ENCODE measurements around the gene PRRX1. TPM values are rescaled to one million over a fixed set of nuclear protein-coding genes. Genes with fewer than 3 reads are reported as not detected.

Gene PRRX1
- total RNA-seq, 1 donor from 2014 or later = 0.15 TPM

DNA sequence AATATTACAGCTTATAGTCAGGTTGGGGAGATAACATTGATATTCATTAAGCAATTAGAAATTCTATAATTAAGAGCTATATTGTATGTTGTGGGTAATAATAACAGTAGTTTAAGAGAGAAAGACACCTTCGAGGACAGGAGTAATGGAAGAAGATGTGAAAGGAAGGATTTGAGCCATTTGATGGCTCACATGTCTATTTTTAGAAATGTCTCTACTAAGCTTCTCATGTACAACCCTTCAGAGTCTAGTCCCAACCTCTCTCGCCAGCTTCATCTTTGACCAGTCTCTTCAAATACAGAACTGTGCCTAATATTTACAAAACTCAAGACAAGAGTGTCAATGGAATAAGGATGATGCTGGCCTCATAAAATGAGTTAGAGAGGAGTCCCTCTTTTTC, 95.1 kb downstream of the PRRX1 start:
- DNase-seq (ENCODE audit: low spot score) (no peak), ATAC-seq (no peak)

DNA sequence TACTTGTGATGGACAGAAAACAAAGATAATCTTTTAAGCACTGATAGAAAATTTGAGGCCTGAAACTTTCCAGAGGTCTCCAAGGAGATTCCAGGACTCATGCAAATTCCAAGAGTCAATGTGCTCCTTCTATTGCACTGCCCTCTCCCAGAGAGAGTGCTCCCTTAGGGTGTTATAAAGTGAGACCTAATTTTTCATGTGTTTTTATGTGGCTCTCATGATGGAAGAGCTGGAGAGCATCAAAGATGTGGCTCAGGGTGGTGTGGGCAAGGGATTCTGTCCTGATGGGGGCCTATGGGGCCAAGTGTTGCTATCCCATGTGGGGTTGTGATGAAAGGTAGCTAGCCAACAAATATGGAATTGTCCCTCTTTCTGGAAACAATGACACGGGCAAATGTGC, 101.3 kb downstream of the PRRX1 start:
- no peak for DNase-seq (ENCODE audit: low spot score)
- no peak for ATAC-seq

DNA sequence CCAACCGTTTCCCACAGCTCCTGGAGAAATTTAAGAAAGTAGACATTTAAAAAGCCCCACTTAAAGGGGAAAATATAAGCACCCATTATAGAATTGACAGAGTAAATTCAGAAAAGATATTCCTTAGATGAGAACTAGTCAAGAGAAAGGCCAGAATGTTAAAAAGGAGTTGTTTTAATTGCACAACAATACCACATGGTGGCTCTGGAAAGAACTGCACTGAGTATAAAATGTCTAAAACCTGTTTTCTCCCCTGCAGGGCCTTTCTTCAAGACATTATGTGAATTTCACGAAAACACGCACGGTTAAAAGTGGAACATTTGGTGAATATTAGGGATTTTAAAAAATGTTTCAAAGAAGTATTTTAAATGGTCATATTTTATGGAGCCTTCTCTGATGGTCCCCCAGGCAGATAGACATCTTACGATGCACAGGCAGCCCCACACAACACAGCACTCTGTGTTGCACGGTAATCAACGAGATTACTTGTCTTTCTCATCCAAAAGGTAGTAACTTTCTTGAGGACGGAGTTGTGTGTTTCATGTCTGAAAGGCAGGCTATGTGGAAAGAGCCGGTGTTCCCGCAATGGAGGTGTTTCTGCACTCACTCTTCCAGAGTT, 101.9 kb downstream of the PRRX1 start:
- ATAC-seq (no peak), DNase-seq (ENCODE audit: low spot score) (no peak)

DNA sequence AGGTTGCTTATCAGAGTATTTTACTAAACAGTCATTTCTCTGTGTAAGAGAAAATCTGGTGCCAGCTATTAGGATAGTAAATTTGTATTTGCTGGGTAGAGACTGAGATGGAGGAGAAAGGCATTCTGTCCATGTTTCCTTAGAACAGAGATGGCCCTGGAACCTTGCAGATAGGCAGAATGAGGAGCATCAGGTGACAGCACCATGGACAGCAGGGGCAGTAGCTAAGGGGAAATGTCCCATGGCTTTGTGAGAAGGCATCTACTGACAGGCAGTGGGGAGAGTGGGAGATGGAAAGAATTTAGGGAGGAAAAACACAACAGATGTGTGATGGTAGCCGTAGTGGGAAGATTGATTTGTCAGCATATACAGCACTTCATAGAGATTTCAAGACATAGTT, 105.0 kb downstream of the PRRX1 start:
- ATAC-seq = no peak

DNA sequence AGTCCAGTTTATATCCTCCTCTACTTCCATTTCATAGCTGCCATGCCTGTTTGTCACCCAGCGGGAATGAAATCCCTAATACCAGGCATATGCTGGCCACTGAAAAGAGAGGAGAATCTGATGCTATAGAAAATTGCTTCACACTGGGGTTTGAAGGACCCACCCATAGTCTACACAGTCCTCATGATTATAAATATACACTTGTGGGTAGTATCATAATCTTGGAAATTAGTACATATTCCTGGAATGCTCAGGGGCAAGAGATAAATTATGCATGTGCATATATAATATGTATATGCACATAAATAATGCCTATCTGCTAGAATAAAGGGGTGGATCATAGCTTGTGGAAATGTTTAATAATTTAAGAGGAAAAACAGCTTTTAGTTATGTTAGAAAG, 105.8 kb downstream of the PRRX1 start:
- ATAC-seq (no peak), DNase-seq (ENCODE audit: low spot score) (no peak)

More for the DNA sequence above, 105.0 kb downstream of the PRRX1 start:
- DNase-seq (ENCODE audit: low spot score) = no peak

DNA sequence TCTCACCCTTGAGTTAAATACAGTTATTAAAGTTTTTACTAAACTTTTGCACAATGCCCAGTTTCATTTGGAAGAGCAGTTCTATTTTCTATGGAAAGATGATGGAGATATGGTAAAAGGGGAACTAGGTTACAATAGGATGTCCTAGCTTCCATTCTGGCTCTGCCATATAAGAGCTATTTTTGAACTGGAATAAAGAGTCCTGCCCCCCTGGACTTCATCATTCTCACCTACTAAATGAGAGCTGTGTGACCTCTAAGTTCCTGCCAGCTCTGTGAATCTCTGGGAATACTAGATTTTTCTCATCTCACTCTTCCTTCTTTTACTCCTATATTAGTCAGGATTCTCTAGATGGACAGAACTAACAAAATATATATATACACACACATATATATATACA, 106.3 kb downstream of the PRRX1 start:
- ATAC-seq = no peak

DNA sequence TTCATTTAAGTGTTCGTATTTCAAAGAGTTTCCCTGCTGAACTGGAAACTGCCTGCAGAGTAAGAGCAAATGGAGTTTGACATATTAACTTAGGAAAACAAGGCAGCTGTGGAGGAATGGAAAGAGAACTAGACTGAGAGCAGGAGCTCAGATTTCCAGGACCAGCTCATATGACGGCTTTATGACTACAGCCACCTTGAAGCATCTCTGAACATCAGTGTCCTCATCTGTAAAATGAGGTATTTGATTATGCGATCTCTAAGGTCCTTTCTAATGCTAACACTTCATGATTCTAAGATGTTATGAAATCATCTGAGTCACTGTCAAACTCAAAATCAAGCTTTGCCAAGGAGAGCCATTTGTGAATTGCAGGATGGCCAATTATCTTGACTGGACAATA, 112.3 kb downstream of the PRRX1 start:
- ATAC-seq = no peak
- DNase-seq (ENCODE audit: low spot score) = no peak

More for the DNA sequence above, 106.3 kb downstream of the PRRX1 start:
- no peak for DNase-seq (ENCODE audit: low spot score)

DNA sequence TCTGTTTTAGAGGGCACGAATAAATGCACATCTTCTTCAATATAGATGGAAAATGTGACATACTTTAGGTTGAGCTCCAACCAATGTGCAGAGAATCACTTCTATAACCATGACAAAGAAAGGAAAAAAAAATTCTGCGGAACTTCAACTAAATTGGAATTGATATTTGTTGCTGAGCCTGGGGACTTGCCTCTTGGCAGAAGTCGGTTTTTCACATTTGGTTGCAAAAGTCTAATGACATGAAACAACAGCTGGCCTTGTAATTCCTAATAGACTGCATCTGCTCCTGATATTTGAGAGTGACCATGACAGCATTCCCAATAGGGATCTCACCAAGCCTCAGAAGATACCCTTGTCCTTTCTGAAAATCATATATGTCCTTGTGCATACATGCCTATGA, 112.8 kb downstream of the PRRX1 start:
- DNase-seq (ENCODE audit: low spot score) (no peak), ATAC-seq (no peak)

Other genes with a start within 250 kb of the PRRX1 start
- gene GORAB, start 132.0 kb upstream of the PRRX1 start, total RNA-seq = 3.4 TPM

Measured in left lobe of liver (tissue), 2 donors.